Measurements from ENCODE around the gene C1QTNF1. TPM values are rescaled to one million over a fixed set of nuclear protein-coding genes. Genes with fewer than 3 reads are reported as not detected.

The C1QTNF1 gene
- total RNA-seq, 1 donor from 2014 or later: 15.8 TPM

GRCh38 chr17:78993241-78993956 is 30.6 kb upstream of the C1QTNF1 start:
- DNase-seq: no peak

DNA sequence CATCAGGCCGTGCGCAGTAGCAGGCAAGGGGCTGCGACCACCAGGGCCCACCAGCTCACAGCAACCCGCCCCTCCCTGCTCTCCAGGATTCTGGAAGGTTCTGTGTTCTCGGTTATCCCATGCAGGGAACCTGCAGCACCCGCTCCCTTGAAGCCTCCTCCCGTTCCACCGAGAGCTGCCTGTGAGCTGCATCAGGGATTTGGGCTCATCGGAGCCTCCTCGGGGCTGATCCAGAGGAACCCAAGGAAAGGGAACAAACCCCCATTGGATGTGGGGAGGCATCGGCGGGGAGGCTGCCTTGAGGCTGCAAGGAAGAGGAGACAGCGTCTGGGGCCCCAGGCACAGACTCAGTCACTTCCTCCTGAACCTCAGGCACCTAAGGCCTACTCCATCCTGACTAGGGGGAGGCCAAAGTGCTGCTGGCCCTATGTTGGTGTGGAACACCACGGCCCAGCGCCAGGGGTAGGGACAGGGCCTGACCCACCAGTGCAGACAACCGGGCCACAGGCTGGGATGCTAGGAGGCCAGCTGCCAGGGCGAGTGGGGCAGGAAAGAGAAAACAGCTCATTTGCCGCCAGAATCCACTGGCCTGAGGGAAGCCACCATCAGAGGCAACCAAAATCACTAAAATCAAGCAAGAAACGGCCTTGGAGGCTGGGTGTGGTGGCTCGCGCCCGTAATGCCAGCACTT is 29.8 kb upstream of the C1QTNF1 start:
- DNase-seq: no peak

DNA sequence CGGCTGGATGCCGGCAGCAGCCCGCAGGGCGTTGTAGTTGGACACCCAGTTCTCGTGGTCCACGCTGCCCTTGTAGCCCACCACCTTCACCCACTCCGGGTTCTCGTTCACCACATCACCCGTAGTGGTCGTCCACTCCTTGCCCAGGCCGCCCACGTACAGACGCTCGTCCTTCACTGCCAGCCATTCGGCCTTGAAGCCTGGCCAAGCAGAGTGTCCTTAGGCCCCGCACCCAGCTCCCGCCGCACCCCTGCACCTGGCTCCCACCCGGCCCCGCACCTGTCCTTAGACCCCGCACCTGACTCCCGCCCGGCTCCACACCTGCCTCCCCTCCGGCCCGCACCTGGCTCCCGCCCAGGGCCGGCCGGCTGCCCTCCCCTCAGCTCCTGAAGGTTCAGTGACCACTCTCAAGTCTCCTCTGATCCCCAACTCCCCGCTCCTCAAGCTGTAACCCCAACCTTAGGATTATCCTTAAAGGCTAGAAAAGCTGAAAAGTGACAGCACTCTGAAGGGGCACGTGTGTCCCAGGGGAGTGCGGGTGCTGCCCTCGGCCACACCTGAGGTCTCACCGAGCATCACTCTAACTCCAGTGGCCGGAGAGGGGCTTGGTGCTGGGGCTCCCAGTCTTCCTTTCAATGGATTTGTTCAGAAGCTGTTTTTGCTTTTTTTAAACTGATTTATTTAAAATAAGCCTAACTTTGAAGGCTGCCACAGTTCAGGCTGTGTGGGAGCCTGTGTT is 28.8 kb upstream of the C1QTNF1 start:
- DNase-seq: no peak

GRCh38 chr17:78995761-78996451 is 28.1 kb upstream of the C1QTNF1 start:
- DNase-seq: no peak

DNA sequence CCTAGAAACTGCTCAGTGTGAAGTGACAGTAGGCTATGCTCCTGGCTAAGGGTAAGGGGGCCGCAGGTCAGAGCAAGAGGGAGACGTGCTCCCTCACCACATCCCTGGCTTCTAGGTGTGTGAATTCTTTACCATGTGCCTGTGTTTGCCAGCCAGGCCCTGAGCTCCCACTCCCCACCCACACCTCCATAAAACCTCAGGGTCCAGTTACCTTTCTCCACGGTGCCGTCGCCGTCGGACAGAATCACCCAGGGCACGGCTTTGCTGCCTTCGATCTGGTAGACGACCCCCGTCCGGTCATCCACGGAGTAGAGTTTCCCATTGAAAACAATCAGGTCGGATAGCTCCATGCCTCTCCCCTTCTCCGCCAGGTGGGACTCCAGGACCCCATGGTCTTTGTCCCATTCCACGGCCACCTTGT is 27.2 kb upstream of the C1QTNF1 start:
- no peak for DNase-seq

DNA sequence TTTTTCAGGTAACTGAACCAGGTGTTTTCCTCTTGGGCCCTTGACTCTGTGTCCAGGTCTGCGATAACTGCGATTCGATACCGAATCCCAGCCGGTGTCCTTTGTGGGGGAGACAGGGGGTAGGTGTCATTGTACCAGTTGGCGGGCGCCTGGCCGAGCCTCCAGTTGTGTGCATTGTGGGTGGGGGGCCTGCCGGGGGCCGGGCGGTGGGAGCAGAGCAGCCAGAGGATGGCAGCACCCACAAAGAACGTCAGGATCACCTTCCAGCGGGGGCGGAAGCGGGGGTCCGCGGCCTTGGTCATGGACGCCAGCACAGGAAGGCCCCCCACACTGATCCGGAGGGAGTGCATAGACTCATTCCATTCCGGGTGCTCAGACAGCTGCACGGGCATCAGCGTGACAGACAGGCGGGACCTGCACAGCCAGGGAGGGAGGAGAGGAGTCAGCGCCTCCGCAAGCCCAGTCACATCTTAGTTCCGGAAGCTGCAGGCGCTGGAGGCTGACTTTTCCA is 26.7 kb upstream of the C1QTNF1 start:
- no peak for DNase-seq

DNA sequence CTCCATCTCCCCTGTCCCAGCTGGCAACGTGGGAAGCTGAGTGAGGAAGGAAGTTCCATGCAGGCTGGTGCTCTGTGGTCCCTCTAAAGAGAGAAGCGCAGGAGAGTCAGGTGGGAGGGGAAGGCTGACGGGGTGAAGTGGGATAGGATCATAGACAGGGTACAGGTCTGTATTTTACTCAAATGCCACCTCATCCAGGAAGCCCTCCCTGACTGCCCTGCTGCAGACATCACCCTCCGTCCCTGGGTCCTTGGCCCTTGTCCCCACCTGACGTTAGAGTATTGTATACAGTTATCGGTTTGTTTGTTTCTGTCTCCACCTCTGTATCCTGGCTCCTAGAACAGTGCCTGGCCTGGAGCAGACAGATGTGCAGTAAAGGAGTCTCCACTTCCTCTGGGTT is 26.1 kb upstream of the C1QTNF1 start:
- no peak for DNase-seq

GRCh38 chr17:78998311-78999055 is 25.5 kb upstream of the C1QTNF1 start:
- no peak for DNase-seq

GRCh38 chr17:78999056-78999768 is 24.8 kb upstream of the C1QTNF1 start:
- no peak for DNase-seq

DNA sequence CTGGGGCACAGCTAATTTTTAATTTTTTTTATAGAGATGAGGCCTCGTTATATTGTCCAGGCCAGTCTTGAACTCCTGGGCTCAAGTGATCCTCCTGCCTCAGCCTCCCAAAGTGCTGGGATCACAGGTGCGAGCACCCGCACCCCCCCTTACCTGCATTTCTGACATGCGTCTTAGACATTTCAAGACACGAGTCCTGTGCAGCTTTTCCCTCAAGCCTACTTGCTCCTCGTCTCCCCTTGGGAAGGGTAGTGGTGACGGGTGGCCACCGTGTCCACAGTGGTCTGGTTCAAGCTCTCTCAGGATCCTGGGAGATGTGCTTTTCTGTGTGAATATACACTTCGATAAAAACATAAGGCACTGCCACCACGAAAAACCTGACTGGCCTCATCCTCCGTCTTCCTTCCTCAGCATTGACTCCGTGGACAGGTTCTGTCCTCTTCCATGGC is 24.0 kb upstream of the C1QTNF1 start:
- DNase-seq: no peak

- DNase-seq: no peak
Observed at GRCh38 chr17:79000396-79001189, 23.4 kb upstream of the C1QTNF1 start.

- DNase-seq: no peak
Observed at GRCh38 chr17:79001190-79002020, 22.6 kb upstream of the C1QTNF1 start.

GRCh38 chr17:79002291-79002690 is 21.7 kb upstream of the C1QTNF1 start:
- no peak for DNase-seq

GRCh38 chr17:79002796-79003593 is 21.0 kb upstream of the C1QTNF1 start:
- no peak for DNase-seq

GRCh38 chr17:79003661-79004411 is 20.1 kb upstream of the C1QTNF1 start:
- no peak for DNase-seq

GRCh38 chr17:79005063-79005861 is 18.7 kb upstream of the C1QTNF1 start:
- no peak for DNase-seq

- DNase-seq: no peak
Observed at GRCh38 chr17:79006046-79006445, 17.9 kb upstream of the C1QTNF1 start.
